ENCODE measurements around the gene PHRF1.

The PHRF1 gene

DNA sequence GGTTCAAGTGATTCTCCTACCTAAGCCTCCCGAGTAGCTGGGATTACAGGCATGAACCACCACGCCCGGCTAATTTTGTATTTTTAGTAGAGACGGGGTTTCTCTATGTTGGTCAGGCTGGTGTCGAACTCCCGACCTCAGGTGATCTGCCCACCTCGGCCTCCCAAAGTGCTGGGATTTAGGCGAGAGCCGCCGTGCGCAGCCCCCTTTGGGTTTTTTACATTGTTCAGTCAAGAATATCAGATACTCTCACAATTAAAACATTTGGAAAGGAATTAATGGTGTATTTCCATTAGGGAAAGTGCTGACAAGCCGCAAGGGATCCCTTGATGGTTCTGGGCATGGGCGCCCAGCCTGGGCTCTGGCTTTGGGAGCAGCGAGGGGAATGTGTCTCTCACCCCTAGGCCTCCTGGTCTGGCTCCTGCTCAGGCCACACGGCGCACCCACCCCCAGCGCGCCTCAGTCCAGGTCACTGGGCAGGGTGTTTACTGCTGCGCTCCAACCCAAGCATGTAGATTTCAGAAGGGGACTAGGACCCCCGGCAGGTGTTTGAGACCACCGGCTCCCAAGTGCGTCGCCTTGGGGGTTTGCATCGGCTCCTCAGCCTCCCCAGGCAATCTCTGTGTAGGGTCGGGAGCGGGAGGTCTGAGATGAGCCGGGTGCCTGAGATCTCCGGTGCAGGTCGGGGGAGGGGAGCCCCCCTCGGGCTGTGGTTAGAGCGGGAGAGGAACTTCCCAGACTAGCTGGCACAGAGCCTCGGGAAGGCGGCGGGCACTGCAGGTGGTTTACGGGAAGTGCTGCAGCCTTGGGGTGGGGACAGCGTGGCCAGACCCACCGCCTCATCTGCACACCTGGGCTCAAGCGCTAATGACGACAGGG is 40.3 kb downstream of the PHRF1 start:
- FAIRE-seq = no peak

DNA sequence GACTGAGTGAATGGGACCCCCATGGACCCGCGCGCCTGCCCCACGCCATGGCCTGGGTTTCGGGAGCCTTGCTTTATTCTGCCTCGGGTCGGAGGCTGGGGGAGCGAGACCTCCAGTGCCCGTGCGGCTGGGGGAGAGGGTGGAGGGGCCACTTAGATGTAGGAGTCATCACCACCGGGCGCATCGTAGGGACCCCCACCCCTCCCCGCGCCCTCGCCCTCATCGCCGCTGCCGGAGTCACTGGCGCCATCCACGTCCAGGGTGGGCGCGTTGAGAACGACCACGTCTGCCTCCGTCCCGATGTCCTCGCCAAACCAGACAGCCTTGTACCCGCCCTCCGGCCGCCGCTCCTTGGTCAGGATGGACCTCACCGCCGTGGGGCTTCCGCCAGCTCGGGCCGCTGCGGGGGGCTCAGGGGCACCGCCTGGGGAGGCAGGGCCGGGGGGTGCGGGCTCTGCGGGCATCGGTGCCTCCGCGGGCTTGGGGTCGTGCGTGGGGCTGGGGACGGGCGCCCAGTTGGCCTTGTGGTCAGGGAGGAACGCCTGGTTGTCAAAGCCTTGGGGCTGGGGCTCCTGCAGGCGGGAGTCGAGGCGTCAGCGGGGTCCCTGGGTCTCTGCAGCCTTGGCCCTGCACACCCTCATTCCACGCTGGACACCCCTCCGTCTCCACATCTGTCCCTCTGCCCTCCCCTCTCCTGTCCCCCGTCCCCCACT is 41.1 kb downstream of the PHRF1 start:
- FAIRE-seq = no peak

DNA sequence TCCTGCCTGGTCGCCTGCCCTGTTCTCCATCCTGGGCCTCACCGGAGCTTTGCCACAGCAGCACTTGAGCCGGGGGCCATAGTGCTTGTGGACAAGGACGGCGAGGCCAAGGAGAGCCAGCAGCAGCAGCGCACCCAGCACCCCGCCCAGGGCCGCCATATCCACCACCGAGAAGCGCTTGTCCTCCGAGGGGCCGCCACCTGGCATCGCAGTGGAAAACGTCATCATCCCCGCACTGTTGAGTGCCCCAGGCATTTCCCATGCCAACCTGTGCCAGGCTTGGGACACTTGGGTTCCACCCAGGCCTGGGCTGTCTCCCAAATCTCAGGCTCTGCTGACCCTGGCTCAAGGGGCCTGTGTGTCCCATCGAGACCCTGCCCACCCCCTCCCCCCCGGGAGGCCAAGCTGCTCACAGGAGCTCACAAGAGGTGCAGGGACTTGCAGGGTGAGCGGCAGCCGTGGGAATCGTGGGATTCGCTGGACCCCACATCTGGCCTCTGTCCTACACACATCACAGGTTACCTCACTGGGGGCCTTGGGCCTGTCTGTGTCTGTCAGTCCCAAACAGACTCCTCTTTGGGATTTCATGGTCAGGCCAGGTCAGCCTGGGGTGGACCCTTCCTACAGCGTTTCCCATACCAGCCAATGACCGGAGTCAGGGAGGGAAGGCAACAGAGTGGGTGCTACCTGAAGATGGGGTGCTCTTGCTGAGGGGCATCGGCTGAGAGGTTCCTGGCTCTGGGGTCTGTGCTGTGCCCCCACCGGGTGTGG is 41.8 kb downstream of the PHRF1 start:
- FAIRE-seq = no peak

DNA sequence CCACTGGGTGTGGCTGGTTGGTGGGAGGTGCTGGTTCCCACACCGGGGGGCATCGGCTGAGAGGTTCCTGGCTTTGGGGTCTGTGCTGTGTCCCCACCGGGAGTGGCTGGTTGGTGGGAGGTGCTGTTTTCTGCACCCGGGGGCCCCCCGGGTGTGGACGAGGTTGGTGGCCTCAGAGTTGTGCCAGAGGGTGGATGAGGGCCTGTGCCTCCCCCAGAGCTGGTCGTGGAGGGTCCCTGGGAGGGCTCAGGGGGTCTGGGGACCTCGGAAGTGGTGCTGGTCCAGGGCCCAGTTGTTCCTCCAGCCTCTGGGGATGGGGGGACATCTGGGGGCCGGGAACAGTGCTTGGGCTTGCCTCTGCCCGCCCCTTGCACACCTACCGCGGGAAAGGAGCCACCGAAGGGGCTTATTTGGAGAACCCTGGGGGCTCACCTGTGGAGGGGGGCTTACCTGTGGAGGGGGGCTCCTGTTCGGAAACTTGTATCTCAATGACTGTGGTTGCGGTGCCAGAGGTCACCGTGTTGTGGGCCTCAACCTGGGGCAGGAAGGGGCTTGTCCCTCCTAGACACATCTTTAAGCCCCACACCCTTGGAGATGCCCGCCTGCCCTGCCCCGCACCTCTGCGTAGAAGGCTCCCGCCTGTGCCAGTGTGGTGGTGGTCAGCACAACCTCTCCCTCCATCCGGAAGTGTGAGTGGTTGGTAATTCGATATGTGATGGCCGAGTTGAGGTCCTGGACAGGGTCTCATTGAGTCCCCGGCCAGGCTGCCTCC is 42.8 kb downstream of the PHRF1 start:
- no peak for FAIRE-seq

DNA sequence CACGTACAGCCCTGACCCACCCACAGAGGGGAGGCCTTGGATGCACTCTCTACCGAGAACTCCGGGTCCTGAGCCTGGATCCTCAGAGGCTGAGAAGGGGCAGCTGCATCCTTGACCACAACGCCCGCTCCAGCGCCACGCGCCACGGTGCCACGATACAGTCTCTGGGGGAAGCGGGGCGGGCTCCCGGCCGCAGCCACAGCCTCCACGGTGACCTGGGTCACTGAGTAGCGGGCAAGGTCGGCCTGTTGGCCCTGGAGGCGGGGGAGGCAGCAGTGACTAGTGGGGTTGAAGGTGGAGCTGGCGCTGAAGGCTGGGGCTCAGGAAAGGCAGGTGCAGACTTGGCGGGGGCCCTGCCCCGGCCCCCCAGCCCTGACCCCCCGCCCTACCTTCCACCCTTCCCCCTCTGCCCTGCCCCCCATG is 43.4 kb downstream of the PHRF1 start:
- FAIRE-seq = no peak

DNA sequence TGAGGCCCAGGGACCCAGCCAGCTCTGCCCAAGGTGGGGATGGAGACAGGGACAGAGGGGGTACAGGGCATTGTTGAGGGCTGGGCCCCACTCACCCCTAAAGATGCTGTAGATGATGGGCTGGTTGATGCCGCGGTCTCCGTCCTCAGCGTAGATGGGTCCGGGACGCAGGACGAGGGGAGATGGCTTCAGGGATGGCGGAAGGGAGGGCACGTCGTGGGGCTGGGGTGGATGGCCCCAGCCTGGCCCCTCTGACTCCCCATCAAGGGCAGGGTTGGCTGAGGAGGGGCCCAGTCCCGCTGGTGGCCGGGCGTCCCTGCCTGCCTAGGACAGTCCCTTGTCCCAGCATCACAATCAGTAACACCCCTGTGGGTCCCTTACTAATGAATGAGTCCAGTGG is 43.9 kb downstream of the PHRF1 start:
- FAIRE-seq = no peak

DNA sequence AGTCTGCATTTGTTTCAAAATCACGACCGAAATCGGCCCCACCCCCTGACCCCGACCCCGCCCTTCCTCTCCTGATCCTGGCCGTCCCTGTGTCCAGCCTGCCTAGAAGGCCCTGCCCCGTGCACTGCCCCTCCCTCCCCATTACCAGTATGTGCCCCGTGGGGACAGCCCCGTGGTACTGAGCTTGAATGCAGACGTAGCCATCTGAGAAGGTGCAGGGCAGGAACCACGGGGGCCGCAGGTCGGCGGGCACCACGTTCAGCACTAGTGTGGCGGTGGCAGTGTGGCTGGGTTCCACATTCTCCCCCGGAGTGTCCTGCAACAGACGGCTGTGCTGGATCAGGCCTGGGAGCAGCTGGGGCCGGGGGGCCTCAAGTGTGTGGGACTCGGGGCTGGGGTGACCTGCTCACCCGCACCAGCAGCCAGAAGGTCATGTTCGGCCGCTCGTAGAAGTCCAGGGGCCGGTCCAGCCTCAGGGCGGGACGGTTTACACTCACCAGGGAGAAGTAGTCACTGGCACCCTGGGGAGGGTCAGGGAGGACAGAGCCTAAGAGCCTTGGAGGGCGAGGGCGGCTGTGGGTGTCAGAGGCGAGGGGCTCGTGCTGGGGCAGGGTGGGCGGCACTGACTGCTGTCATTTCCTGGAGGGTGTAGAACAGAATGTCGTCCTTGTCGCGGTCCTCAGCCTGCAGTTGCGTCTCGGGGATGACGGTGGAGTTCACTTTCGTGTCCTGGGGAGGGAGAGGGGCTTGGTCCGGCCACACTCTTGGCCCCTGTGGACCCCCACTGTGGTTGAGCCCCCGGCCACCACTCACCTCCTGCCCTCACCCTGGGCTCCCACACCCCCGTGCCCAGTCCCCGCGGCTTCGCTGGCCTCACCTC is 44.9 kb downstream of the PHRF1 start:
- no peak for FAIRE-seq

DNA sequence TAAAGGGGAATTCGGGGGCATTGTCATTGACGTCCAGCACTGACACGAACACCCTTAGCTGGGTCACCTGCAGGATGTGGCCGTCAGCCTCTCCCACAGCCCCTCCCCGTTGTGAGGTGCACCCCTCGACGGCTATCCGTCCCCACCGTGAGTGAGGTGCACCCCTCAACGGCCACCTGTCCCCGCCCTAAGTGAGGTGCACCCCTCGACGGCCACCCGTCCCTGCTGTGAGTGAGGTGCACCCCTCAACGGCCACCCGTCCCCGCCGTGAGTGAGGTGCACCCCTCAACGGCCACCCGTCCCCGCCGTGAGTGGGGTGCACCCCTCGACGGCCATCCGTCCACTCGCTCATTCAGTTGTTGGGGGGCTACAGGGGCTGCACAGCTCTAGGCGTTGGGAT is 45.6 kb downstream of the PHRF1 start:
- no peak for FAIRE-seq

DNA sequence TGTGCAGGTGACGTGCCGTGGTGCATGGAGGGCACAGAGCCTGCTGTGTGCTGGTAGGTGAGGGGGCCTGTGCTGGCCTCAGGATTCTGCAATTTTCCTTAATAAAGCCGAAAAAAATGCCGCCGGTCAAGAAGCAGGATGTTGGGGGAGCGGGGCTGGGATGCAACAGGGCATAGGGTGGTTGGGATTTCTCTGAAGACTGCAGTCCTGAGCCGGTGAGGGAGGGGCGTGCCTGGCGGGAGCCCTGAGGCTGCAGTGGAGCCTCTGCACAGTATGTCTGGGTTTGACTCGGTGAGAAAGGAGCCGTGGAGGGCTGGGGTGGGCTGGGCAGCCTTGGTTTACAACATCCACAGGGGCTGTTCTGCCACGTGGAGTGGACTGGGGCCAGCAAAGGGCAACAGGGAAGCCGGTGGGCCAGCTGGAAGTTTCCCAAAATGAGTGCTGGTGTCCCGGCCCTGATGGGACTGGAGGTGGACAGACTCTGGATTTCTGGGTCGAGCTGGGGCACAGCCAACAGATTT is 47.1 kb downstream of the PHRF1 start:
- FAIRE-seq = no peak

DNA sequence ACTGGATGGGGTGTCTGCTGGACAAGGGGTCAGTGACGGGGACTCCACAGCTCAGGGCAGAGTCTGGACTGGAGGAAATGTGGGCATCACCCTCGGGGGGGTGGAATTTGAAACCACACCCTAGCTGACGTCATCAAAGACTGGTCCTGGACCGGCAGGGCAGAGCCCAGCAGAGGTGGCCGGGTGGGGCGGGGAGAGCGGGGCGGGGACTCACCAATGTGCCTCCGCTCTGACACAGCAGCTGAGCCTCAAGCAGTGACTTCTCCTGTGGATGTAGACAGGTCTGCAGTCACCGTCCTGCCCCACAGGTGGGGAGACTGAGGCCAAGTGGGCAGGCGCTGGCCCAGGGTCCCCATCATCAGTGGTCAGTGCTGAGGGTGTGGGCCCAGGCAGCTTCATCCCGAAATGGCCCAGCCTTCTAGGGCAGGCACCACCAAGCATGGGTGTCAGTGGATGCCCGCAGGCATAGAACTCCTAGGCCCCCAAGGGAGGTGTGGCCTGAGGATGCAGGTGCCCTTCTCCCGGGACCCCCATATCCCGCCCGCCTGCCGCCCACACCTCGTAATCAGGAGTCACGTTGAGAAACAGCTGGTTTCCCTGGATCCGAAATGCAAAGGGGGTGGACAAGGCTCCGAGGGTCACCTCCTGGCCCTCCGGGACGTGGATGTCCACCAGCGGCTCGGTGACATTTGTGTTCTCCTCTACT is 47.9 kb downstream of the PHRF1 start:
- FAIRE-seq = no peak

DNA sequence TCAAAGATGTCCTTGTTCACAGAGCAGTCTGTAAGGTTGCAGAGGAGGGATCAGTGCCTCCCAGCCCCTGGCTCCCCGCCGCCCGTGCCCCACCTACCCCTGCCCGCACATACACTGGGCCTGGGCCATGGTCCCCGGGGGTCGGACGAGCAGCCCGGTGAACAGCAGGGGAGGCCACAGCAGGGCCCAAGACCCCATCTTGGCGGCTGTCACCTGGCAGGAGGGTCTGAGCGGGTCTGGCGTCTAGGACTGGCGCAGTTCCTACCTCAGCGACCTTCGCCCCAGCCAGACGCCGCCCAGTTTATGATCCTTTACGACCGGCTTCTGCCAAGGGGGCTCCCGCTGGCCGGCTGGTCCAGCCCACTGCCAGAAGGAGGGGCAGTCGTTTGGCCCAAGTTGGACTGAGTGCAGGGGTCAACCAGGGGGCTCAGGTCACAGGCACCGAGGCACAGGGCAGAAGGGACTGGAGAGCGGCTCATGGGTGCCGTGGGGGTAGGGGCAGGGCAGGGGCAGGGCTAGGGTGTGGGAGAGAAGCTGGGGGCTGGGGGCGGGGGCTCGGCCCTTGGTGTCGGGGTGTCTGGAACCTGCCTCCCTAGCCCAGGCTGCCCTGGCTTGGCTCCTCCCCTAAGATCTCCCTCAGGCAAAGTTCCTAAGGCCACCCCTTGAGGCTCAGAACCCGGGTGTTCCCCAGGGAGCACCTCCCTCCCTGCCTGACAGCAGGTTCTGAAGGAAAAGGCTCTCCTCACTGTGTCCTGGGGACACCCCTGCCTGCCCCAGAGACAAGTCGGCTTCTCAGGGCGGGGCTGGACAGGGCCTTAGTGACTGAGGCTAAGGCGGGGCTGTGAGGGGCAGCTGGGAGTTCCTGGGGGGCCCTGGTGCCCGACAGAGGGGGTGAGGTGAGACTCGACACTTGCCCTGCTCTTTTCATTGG is 48.7 kb downstream of the PHRF1 start, which contains the start of gene CDHR5:
TSS of gene CDHR5 (minus strand) at position 251 of the 931 bp plus-strand sequence. CDS start at position 198, 53 bp downstream.
- FAIRE-seq = no peak

DNA sequence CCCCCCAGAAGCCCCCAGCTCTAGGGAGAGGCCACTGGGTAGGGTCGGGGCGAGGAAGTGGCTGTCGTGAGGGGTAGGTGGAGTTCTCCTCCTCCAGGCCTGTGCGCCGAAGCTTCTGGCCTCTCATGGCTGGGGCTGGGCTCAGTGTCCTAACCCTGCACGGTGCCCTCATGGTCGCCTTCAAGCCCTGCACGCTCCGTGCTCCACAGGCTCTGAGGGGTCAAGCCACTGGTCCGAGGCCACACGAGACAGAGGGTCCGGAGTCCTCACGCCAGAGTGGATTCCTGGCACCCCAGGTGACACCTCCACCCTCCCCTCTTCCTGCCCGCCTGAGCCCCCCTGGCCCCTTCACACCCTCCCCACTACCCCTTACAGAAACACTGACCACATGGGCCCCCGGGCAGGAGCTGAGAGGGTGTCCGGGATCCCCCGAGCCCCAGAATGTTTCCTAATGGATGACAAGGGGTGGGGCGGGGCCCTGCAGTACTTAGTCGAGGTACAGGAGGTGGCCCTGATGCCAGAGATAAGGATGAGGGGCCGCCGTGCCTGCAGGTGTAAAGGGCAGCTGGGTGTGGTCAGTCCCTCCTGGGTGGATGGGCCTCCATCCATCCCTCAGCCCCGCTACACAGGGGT is 49.5 kb downstream of the PHRF1 start:
- no peak for FAIRE-seq

DNA sequence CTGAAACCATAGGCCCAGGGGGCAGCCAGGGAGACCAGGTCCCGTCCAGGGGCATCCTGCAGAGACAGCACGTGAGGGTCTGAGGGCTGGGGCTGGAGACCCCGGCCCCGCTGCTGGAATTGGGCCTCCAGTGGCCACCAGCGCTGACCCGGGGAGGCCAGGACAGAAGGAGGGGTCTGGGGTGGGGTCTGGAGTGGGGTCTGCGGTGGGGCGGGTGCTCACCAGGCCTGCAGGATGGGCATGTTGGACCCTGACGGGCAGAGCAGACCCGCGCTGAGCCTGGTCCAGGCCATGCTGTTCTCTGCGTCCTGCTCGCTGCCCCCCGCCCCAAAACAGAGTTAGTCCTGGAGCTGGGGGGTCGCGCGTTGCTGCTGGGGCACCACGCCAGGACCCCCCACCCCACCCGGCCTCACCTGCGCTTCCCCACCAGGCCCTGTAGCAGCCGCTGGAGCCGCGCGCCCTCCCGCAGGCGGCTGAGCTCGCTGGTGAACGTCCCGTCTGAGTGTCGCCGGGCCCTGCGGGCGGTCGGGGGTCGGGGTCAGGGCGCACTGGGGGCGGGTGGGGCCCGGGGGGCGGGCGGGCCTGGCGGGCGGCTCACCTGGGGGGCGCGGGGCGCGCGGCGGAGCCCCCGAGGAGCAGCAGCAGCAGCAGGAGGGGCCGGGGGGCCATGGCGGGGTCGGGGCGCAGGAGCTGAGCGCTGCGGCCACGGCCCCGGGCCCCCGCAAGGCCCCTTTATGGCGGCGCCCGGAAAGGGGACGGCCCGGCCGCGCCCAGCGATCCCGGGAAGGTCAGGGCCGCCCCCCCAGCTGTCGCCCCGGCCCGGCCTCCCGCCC is 50.4 kb downstream of the PHRF1 start, which contains the start of gene SCT:
TSS of gene SCT (minus strand) at position 707 of the 833 bp plus-strand sequence. CDS start at position 669, 38 bp downstream.
- FAIRE-seq = no peak

DNA sequence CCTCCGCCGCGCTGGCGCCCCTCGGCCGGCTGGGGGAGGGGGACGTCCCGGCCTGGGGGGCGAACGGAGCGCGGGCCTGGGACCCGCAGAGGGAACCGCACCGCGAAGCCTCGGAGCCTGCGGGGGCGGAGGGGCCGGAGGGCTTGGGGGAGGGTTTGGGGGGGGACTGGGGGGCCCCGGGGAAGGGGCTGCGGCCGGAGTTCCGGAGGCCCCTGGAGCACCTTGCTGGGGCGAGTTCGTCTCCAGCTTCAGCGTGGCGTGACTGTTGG is 51.0 kb downstream of the PHRF1 start:
- no peak for FAIRE-seq

DNA sequence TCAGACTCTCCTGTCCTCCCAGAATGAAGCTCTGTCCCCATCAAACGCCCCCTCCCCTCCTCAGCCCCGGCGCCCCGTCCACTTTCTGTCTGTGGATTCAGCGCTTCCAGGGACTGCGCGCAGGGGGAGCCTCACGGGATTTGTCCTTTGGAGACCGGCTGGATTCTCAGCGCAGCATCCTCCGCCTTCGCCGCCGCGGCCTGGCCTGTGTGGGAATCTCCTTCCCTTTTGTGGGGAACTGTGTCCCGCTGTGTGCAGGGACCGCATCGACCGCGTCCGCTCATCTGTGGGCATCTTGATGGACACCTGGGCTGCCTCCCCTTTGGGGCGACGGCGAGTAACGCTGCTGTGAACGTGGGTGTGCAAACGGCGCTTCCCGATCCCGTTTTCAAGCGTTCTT is 51.8 kb downstream of the PHRF1 start:
- no peak for FAIRE-seq

DNA sequence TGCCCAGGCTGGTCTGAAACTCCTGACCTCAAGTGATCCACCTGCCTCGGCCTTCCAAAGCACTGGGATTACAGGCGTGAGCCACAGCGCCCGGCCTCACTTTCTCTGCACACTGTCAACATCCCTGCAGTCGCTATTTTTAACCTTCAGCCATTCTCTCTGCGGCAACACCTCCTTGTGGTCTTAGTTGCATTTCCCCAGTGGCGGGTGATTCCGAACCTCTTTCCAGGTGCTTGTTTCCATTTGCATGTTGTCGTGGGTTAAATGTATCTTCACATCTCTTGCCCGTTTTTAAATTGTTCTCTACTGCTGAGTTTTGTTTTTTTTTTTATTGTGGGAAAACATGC is 52.9 kb downstream of the PHRF1 start:
- FAIRE-seq = no peak

DNA sequence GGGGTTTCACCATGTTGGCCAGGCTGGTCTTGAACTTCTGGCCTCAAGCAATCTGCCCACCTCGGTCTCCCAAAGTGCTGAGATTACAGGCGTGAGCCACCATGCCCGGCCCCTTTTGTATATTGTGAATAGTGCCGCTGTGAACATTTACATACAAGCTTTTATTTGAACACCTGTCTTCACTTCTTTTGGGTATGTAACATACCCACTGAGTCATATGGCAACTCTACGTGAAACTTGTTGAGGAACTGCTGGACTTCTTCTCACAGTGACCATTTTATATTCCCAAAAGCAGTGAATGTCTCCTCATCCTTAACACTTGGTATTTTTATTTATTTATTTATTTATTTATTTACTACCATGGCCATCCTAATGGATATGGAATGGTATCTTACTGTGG is 54.6 kb downstream of the PHRF1 start:
- FAIRE-seq = no peak

DNA sequence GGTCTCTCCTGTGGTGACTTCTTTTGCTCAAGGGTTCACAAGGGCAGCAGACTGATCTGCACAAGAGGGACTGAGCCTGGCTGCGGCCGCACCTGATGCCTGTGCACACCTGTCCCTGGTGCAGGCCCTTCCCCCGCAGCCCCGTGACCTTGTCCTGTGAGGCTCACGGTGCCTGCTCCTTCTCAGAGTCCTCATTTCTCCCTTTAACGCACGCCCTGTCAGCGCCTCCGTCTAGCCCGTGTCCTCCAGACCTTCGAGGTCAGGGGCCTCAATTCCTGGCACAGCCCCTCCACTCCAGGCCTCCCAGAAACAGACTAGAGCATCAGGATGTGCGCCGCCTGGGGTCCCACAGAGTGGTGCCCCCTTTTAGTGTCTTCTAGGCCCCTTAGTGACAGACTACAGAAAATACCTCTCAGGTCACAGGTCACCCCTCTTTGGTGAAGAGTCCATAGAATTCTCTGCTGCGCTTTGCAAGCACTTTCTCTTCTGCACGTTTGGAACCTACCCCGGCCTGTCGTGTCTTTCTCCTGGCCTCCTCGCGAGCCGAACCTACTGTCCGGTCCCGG is 59.8 kb downstream of the PHRF1 start:
- FAIRE-seq = no peak
